Lower lobe of right lung (tissue), 2 donors: ENCODE results near the gene XRN1. TPM values are rescaled to one million over a fixed set of nuclear protein-coding genes. Genes with fewer than 3 reads are reported as not detected.

Experiments
- ATAC-seq, 2 donors: fragments of 200-7000 bp; cut with Tn5 transposase; one replicate each; pipeline ENCODE4 v1.9.1; 2020 to 2022; ENCODE audit warnings: mild to moderate bottlenecking in 2 of 2, moderate library complexity in 2 of 2
- DNase-seq: peaks from one replicate; pipeline ENCODE4 v3.0.0-alpha.2; 2020
- H3K27ac ChIP-seq: fragments of 200-600 bp; one replicate; pipeline ENCODE4 v1.8.0; 2022
- H3K27me3 ChIP-seq: fragments of 200-600 bp; one replicate; pipeline ENCODE4 v1.8.0; 2022; ENCODE audit warnings: low read depth
- H3K36me3 ChIP-seq: fragments of 200-600 bp; one replicate; pipeline ENCODE4 v1.8.0; 2022; ENCODE audit warnings: mild to moderate bottlenecking
- H3K4me1 ChIP-seq: fragments of 200-600 bp; one replicate; pipeline ENCODE4 v1.8.0; 2022
- H3K4me3 ChIP-seq: fragments of 200-600 bp; one replicate; pipeline ENCODE4 v1.8.0; 2022; ENCODE audit warnings: mild to moderate bottlenecking
- H3K9me3 ChIP-seq: fragments of 200-600 bp; one replicate; pipeline ENCODE4 v1.8.0; 2022
- intact Hi-C: fragments of 100-400 bp; cut with DNase I; formaldehyde crosslinking; loops from one replicate; pipeline ENCODE4 v1.11.0; 2022
- total RNA-seq: library from RNA; stranded (reverse); fragmentation: NEBNext Ultra II Directional; extraction: Animal tissue kit (Norgen Biotek cat#: 25700); gene quantifications from one replicate; pipeline ENCODE4 v1.2.1, GENCODE V29; 2021
- TF ChIP-seq, protein P1 (sequence below): fragments of 200-600 bp; IDR thresholded peaks from one replicate; pipeline ENCODE4 v1.8.0; 2022; ENCODE audit warnings: antibody characterized with exemption, mild to moderate bottlenecking
- donor health status: DM: no; HTN: yes; CAD: no; lungs with severe emphysema.

Gene XRN1
- total RNA-seq, 1 donor from 2014 or later, result 58.5 TPM

DNA sequence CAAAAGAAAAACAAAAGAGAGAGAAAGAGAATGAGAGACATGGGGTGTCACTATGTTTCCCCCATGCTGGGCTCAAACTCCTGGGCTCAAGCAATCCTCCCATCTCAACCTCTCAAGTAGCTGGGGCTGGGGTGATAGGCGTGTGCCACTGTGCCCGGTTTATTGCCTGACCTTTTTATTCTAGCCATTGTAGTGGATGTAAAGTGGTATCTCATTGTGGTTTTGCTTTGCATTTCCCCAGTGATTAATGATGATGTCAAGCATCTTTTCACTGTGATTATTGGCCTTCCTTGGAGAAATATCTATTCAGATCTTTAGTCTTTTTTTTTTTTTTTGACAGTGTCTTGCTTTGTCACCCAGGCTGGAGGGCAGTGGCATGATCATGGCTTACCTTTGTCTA lies 184.7 kb downstream of the XRN1 start:
- H3K9me3 ChIP-seq, result no peaks in the 10 kb centered on the region
- TF ChIP-seq, protein P1, sequence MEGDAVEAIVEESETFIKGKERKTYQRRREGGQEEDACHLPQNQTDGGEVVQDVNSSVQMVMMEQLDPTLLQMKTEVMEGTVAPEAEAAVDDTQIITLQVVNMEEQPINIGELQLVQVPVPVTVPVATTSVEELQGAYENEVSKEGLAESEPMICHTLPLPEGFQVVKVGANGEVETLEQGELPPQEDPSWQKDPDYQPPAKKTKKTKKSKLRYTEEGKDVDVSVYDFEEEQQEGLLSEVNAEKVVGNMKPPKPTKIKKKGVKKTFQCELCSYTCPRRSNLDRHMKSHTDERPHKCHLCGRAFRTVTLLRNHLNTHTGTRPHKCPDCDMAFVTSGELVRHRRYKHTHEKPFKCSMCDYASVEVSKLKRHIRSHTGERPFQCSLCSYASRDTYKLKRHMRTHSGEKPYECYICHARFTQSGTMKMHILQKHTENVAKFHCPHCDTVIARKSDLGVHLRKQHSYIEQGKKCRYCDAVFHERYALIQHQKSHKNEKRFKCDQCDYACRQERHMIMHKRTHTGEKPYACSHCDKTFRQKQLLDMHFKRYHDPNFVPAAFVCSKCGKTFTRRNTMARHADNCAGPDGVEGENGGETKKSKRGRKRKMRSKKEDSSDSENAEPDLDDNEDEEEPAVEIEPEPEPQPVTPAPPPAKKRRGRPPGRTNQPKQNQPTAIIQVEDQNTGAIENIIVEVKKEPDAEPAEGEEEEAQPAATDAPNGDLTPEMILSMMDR, result no peak
- H3K36me3 ChIP-seq, result no peaks in the 10 kb centered on the region
- no peak overlapping the region for H3K27ac ChIP-seq
- H3K27me3 ChIP-seq, result no peaks in the 10 kb centered on the region
- no peak overlapping the region for H3K4me3 ChIP-seq
- DNase-seq, result no peak
- ATAC-seq, result no peak
- intact Hi-C loops, result no loop called here
- H3K4me1 ChIP-seq, result no peaks in the 10 kb centered on the region

DNA sequence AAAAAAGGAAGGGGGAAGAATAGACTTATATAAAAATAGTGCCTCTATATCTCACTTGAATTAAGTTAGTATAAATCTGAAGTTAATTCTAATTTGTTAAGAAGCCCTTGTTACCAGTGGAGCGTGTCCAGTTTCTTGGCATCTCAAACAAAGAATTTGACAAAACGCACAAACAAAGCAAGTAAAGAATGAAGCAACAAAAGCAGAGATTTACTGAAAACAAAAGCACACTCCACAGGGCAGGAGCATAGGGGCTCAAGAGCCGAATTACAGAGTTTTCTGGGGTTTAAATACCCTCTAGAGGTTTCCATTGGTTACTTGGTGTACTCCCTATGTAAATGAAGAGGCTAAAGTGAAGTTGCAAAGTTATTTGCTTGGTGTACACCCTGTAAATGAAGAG lies 188.5 kb downstream of the XRN1 start:
- TF ChIP-seq, protein P1, result no peak
- no peak overlapping the region for H3K4me3 ChIP-seq

DNA sequence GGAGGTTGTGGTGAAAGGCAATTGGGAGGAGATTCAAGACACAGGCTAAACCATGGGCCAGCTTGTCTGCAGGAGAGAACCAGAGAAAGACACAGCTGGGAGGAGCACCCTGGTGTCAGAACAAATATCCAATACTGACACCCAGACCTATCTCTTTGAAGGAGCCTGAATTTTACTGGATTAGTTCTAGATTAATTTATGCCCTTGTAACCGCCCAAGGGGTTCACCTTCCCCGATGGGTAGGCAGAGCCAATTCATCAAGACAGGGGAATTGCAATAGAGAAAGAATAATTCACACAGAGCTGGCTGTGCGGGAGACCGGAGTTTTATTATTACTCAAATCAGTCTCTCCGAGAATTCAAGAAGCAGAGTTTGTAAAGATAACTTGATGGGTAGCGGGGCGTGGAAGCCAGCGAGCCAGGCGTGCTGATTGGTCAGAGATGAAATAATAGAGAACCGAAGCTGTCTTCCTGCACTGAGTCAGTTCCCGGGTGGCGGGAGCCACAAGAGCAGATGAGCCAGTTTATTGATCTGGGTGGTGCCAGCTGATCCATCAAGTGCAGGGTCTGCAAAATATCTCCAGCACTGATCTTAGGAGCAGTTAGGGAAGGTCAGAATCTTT lies 191.0 kb downstream of the XRN1 start:
- intact Hi-C loops, result no loop called here
- no peaks in the 10 kb centered on the region for H3K27me3 ChIP-seq
- DNase-seq (no peak), ATAC-seq (no peak)
- H3K4me1 ChIP-seq, result no peaks in the 10 kb centered on the region
- H3K9me3 ChIP-seq, result peaks cover 5% of the 10 kb centered on the region
- TF ChIP-seq, protein P1, result no peak
- no peak overlapping the region for H3K27ac ChIP-seq
- no peak overlapping the region for H3K4me3 ChIP-seq
- H3K36me3 ChIP-seq, result no peaks in the 10 kb centered on the region

More for the DNA sequence above, 188.5 kb downstream of the XRN1 start:
- intact Hi-C loops, result no loop called here
- no peak for DNase-seq
- no peak for ATAC-seq
- Histone ChIP-seq H3K27me3 (no peaks in the 10 kb centered on the region), H3K4me1 (no peaks in the 10 kb centered on the region), H3K9me3 (peaks cover 5% of the 10 kb centered on the region), H3K27ac (no peak overlapping the region), H3K36me3 (no peaks in the 10 kb centered on the region)

Other genes with a start within 250 kb of the XRN1 start
- 13.5 TPM for gene GK5, start 222.5 kb downstream of the XRN1 start, total RNA-seq
- gene ATR, start 130.7 kb upstream of the XRN1 start, total RNA-seq, result 19.7 TPM
- gene PLS1, start 148.4 kb upstream of the XRN1 start, total RNA-seq, result 23.9 TPM